ENCODE measurements around the gene GPC5. TPM values are rescaled to one million over a fixed set of nuclear protein-coding genes. Genes with fewer than 3 reads are reported as not detected.

The GPC5 gene
- total RNA-seq, 1 experiment from 2014 or later, result 0.15 TPM

DNA sequence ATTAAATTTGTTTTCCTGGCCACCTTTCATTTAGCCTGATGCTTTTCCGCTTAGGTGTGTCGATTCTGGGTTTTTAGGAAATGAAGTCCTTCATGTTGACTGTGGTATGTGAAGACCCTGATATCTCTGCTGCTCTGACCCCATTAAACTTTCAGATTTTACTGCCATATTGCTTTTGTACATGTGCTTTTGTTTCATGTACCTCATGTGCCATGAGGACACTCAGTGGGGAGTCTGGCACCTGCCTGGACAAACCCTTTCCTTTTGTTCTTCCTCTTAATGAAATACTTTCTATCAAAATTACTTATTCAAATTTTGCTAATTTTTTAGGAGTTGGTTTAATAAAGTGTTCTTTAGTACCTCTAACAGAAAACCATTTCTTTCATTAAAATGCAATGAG, 774.8 kb downstream of the GPC5 start:
- WGBS (ENCODE audit: extremely low coverage, insufficient read length, low lambda C conversion rate), result no CpG with 5 or more reads among the region's 2 CpGs
- H3K4me3 Mint-ChIP-seq, result no peak overlapping the region

More for the DNA sequence above, 774.8 kb downstream of the GPC5 start:
- Histone ChIP-seq H4K5ac (ENCODE audit: insufficient read length, low read depth, low read length) (no peak overlapping the region), H3K27ac (ENCODE audit: insufficient read length, low read depth, low read length) (no peak overlapping the region), H3K27me3 (ENCODE audit: insufficient read depth, low read length) (no peaks in the 10 kb centered on the region), H3T11ph (ENCODE audit: low read length) (no peak overlapping the region), H4K91ac (ENCODE audit: insufficient read length, low read depth, low read length) (no peak overlapping the region), H3K9ac (ENCODE audit: extremely low read depth, insufficient read length, low read length) (no peak overlapping the region), H3K23ac (ENCODE audit: insufficient read length, low read depth, low read length) (no peak overlapping the region), H3K4ac (ENCODE audit: low read depth, low read length) (no peak overlapping the region), H4K8ac (replicated peaks; ENCODE audit: insufficient read length, low read depth, low read length) (no peak overlapping the region), H3K79me1 (ENCODE audit: insufficient read depth, low read depth, low read length, poor library complexity, severe bottlenecking) (no peaks in the 10 kb centered on the region), H4K20me1 (ENCODE audit: control insufficient read depth, insufficient read depth, insufficient read length) (no peaks in the 10 kb centered on the region), H3K56ac (ENCODE audit: insufficient read length, low read depth, low read length) (no peak overlapping the region), H2BK120ac (ENCODE audit: low read depth, low read length, poor library complexity, severe bottlenecking) (no peak overlapping the region), H2AK5ac (ENCODE audit: insufficient read length, low read length) (no peak overlapping the region), H3K4me2 (ENCODE audit: insufficient read depth, insufficient read length, low read length) (no peak overlapping the region), H3K23me2 (ENCODE audit: insufficient read length, low read depth, low read length, poor library complexity, severe bottlenecking) (no peaks in the 10 kb centered on the region), H3K14ac (ENCODE audit: insufficient read depth, low read length) (no peak overlapping the region), H3K4me1 (ENCODE audit: insufficient read depth, low read length) (no peaks in the 10 kb centered on the region), H2BK15ac (ENCODE audit: low read depth, low read length) (no peak overlapping the region), H3K18ac (ENCODE audit: insufficient read length, low read depth, low read length) (no peak overlapping the region), H3K9me3 (ENCODE audit: control insufficient read depth, low read depth, low read length) (no peaks in the 10 kb centered on the region), H2BK20ac (ENCODE audit: low read depth, low read length, poor library complexity, severe bottlenecking) (no peak overlapping the region), H3K79me2 (ENCODE audit: insufficient read depth, low read length) (no peaks in the 10 kb centered on the region), H2BK5ac (ENCODE audit: insufficient read length, low read length) (no peak overlapping the region), H2BK12ac (ENCODE audit: insufficient read length, low read depth, low read length) (no peak overlapping the region), H2AFZ (ENCODE audit: low read length) (no peak overlapping the region)
- no peaks in the 10 kb centered on the region for H3K4me1 Mint-ChIP-seq
- no peaks in the 10 kb centered on the region for H3K9me3 Mint-ChIP-seq
- TF ChIP-seq, protein P1, sequence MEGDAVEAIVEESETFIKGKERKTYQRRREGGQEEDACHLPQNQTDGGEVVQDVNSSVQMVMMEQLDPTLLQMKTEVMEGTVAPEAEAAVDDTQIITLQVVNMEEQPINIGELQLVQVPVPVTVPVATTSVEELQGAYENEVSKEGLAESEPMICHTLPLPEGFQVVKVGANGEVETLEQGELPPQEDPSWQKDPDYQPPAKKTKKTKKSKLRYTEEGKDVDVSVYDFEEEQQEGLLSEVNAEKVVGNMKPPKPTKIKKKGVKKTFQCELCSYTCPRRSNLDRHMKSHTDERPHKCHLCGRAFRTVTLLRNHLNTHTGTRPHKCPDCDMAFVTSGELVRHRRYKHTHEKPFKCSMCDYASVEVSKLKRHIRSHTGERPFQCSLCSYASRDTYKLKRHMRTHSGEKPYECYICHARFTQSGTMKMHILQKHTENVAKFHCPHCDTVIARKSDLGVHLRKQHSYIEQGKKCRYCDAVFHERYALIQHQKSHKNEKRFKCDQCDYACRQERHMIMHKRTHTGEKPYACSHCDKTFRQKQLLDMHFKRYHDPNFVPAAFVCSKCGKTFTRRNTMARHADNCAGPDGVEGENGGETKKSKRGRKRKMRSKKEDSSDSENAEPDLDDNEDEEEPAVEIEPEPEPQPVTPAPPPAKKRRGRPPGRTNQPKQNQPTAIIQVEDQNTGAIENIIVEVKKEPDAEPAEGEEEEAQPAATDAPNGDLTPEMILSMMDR (conservative IDR thresholded peaks at IDR 0.05), result no peak
- no peak overlapping the region for H3K27ac Mint-ChIP-seq
- H3K27me3 Mint-ChIP-seq (ENCODE audit: low read depth), result no peaks in the 10 kb centered on the region
- no peaks in the 10 kb centered on the region for H3K36me3 Mint-ChIP-seq (ENCODE audit: insufficient read depth in 1 of 3, low read depth in 3 of 3)
- no peak for DNase-seq

All from H9 (cell line).